Esophagus mucosa (tissue), 1 donor: ENCODE measurements around the gene PCBP2. TPM values are rescaled to one million over a fixed set of nuclear protein-coding genes. Genes with fewer than 3 reads are reported as not detected.
"Not testable (repeated sequence)": the region's sequence is repeated elsewhere in the genome, so short reads cannot be mapped to it uniquely, and the experiment has no call there.

Experiments
- ATAC-seq: fragments of 200-7000 bp; cut with Tn5 transposase; one replicate; pipeline ENCODE4 v1.9.1; 2020
- total RNA-seq: library from RNA; stranded (reverse); gene quantifications from one replicate; pipeline ENCODE4 v1.2.4, GENCODE V29; 2023
- donor health status: DM: yes; HTN: yes; CAD: no.

PCBP2 gene
- total RNA-seq = 493 TPM

DNA sequence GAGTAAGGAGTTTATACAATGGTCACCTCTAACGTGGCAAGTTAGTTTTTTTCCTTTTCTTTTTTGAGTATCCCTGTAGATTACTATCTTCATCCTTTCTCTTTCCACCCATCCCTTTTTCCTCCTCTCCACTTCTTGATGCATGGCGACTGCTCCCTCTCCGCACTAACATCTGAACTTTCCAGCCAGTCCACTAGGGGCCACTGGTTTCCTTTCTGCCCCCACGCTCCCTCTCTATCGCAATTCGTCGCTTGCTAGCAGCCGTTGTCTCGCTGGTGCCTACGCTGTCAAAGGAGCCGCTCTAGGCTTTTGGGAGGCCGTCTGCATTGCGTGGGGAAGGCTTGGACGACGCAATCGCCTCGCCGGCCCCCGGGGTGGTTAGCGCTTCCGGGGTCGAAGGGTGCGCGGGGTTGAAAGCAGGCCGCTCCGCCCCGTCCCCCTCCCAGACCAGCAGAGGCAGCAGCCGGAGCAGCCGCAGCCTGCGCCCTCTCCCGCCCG is at the start of gene PCBP2:
Gene PCBP2, plus strand, starts transcription at position 442 of the 498 bp plus-strand sequence. CDS start 2,699 bp downstream, outside the sequence.
- ATAC-seq = peak; percentile 97

DNA sequence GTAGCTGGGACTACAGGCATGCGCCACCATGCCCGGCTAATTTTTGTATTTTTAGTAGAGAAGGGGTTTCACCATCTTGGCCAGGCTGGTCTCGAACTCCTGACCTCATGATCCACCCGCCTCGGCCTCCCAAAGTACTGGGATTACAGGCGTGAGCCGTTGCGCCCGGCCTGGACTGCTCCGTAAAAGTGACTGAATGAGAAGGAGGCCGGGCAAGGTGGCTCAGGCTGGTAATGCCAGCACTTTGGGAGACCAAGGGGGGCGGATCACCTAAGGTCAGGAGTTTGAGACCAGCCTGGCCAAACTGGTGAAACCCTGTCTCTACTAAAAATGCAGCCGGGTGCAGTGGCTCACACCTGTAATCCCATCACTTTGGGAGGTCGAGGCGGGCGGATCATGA is 49.6 kb upstream of the PCBP2 start:
- ATAC-seq = not testable (repeated sequence)

DNA sequence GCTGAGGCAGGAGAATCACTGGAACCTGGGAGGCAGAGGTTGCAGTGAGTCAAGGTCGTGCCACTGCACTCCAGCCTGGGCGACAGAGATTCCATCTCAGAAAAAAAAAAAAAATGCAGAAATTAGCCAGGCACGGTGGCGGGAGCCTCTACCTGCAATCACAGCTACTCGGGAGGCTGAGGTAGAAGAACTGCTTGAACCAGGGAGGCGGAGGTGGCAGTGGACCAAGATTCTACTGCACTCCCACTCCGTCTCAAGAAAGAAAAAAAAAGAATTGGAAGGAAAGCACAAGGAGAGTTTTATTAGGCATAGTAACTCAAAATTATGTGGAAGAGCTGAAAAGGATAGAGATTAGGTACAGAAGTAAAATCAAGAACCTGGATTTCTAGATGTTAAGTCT is 49.0 kb upstream of the PCBP2 start:
- ATAC-seq = no peak

DNA sequence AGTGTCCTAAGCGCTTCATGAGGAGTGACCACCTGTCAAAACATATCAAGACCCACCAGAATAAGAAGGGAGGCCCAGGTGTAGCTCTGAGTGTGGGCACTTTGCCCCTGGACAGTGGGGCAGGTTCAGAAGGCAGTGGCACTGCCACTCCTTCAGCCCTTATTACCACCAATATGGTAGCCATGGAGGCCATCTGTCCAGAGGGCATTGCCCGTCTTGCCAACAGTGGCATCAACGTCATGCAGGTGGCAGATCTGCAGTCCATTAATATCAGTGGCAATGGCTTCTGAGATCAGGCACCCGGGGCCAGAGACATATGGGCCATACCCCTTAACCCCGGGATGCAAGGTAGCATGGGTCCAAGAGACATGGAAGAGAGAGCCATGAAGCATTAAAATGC is 41.0 kb upstream of the PCBP2 start:
- ATAC-seq = no peak

DNA sequence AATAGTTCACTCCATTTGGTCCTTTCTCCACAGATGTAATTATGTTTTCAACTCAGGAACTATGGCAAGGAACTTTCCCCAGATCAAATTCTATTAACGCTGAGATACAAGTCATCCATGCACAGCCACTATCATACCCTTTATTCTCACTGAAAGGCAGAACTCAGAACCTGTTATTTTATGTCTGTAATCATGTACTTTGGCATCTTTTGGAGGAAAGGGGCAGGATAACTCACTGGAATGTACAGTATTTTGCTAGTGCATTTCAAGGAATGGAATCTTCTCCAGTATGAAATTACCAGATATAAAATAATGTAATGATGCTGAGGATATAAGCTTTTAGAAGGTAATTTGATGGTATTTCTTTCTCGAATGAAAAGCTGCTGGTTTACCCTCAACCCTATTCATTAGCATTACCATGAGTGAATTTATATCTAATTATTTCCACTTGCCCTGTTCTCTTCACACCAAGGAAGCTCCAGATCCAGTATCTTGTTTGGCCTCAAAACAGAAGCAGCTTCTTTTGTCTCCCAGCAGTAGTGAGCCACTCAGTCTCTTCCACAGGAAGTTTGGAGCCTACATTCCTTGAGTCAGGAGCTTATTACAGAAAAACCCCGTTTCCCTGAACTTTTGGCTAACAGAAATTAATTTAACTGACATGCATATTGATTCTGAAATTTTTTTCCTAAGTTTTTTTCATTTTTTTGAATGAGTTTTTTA is 38.3 kb upstream of the PCBP2 start:
- no peak for ATAC-seq

DNA sequence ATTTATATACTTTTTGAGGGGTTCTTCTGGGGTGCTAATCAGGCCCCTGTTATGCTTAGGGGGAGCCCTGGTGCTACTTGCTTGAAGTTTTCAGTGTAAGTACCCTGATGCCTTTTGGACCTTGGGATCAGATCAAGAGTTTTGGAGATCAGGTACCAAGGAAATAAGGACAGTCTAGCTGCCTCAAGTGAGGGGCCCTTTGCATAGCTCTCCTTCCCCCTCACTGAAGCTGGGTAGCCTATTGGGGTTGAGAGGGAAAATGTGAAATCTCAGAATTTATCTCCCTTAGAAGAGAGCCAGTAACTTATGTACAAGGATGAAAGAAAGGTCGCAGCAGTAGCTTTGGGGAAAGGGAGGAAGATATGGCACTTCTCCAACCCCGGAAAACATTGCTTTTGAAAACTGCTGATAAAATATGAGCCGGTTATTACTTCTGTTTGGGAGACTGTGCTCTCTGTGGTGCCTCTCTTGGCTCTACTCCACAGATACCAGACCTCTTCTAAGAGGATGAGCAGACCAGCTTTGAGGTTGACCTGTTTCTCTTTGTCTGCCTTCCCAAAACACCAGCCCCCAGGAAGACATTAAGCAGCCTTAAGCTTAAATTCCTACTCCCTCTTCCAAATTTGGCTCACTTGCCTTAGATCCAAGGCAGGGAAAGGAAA is 37.0 kb upstream of the PCBP2 start:
- peak; percentile 14 for ATAC-seq

DNA sequence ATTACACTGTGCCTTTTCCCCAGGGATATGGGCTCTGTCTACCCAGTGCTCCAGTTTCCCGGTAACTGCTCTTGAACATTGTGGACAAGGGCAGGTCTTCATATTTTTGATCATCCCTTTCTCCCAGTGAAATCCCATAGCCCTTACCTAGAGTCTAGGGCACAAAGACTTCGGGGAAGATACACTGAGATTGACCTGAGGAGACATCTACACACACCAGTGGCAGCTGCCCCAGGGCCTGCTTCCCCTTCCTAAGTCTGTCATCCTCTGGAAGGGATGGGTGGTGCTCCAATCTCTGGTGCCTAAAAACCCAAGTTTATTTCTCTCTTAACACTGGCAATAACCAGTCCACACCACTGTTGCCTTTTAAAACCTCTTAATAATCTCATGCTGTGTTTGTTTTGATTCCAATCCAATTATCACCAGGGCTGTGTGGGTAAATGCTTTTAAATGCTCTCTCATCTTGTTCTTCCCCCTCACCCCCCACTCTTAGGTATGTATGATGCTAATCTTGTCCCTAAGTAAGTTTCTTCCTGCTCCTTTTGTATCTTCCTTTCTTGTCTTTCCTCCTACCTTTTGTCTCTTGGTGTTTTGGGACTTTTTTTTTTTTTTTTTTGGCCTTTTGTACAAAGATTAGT is 36.0 kb upstream of the PCBP2 start:
- peak; percentile 10 for ATAC-seq

DNA sequence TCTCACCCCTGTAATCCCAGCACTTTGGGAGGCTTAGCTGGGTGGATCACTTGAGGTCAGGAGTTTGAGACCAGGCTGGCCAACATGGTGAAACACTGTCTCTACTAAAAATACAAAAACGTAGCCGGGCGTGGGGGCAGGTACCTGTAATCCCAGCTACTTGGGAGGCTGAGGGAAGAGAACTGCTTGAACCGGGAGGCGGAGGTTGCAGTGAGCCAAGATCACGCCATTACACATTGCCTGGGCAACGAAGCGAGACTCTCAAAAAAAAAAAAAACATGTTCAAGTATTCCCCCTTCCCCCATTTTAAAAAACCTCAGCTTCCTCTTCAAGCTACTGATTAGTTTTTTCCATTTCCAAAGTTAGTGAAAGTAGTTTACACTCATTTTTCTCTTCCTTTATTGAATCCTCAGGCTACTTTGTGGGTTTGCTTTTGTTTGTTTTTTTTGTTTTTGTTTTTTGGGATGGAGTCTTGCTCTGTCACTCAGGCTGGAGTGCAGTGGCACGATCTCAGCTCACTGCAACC is 34.5 kb upstream of the PCBP2 start:
- ATAC-seq = not testable (repeated sequence)

DNA sequence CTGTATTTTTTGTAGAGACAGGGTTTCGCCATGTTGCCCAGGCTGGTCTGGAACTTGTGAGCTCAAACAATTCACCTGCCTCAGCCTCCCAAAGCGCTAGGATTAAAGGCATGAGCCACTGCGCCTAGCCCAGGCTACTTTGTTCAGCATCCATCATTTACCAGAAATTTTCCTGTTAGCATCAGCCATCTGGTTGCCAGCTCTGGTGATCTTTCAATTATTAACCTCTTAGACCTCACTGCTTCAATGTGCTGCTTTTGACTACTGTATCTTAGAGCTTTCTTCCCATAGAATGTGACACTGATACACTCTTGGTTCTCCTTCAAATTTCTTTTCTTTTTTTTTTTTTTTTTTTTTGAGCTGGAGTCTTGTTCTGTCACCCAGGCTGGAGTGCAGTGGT is 33.7 kb upstream of the PCBP2 start:
- no peak for ATAC-seq

DNA sequence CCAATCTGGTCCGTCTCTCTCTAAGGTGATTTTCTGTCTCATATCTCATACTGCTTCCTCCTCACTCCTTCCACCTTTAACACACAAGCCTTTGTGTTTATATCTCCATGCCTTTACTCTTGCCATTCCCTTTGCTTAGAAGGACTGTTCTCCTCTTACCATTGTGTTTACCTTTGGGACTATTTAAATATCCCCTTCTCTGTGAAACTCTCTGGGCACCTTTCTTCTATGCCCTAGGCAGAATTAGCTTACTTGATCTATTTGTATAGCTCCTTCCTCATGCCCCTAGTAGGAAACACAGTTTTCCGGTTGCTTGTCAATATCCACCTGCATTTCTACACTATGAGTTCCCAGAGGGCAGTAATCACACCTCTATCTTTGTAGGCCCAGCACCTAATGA is 32.1 kb upstream of the PCBP2 start:
- no peak for ATAC-seq

DNA sequence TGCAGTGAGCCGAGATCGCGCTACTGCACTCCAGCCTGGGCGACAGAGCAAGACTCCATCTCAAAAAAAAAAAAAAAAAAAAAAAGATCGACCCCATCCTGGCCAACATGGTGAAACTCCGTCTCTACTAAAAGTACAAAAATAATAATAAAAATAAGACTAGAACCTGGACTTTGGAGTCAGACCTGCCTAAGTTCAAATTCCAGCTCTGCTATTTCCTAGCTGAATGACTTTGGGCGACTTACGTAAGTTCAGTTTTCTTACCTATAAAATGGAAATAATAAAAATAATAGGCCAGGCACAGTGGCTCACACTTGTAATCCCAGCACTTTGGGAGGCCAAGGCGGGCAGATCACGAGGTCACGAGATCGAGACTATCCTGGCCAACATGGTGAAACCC is 29.7 kb upstream of the PCBP2 start:
- not testable (repeated sequence) for ATAC-seq

DNA sequence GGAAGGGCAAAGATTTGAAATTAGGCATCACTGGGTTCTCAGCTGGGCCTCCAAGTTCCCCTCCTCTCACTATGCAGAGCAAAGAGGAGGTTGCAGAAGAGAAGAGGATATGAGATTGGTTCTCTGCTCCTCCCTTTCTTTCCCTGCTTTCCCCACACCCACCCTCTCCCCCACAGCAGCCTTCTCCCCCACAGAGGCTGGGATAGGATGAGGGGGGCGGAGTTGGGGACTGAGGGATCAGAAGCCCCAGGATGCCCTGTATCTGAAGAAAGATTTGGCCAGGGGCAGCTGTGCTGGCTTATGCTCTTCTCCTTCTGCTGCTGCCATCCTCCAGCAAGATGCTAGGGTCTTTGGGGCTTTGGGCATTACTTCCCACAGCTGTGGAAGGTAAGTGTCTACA is 28.3 kb upstream of the PCBP2 start, which contains the start of gene AMHR2:
Gene AMHR2, plus strand, starts transcription at position 259 of the 400 bp plus-strand sequence. Its CDS starts 80 bp downstream, at position 339.
- ATAC-seq = no peak

DNA sequence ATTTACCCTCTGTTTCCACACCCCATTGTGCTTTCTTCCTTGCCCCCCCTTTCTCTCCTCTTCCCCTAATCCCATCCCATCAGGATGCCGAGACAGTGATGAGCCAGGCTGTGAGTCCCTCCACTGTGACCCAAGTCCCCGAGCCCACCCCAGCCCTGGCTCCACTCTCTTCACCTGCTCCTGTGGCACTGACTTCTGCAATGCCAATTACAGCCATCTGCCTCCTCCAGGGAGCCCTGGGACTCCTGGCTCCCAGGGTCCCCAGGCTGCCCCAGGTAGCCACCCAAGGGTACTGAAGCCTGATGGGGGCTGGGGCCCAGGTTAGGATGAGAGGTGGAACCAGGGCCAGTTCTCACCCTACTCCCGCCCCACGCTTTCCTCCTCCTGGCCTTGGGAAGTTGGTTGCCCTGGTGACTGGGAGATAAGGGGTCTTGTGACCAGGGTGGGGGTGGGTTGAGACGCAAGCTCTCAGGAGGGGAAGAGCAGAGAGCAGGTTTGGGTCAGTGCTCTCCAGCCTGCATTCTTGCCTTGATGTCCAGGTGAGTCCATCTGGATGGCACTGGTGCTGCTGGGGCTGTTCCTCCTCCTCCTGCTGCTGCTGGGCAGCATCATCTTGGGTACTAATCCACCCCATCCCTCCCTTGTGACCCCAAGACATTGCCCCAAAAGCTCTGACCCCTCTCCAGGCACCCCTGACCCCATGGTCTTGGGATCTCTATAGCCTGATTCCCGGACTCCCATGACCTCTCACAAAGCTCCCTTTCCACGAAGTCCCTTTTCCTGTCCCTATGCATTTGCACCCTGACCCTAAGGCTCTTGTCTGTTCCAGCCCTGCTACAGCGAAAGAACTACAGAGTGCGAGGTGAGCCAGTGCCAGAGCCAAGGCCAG is 27.0 kb upstream of the PCBP2 start:
- no peak for ATAC-seq

DNA sequence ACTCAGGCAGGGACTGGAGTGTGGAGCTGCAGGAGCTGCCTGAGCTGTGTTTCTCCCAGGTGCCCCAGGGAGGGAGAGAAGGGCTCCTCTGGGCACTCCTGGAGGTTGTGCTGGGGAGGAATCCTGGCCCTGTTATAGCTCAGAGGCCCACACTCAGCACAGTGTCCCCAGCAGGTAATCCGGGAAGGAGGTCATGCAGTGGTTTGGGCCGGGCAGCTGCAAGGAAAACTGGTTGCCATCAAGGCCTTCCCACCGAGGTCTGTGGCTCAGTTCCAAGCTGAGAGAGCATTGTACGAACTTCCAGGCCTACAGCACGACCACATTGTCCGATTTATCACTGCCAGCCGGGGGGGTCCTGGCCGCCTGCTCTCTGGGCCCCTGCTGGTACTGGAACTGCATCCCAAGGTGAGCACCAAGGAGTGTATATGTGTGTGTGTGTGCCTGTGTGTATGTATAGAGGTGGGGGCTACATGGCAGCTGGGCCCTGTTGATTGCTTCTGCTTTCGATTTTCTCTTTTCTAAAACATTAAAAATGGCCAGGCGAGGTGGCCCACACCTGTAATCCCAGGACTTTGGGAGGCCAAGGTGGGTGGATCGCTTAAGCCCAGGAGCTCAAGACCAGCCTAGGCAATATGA is 26.3 kb upstream of the PCBP2 start:
- no peak for ATAC-seq

DNA sequence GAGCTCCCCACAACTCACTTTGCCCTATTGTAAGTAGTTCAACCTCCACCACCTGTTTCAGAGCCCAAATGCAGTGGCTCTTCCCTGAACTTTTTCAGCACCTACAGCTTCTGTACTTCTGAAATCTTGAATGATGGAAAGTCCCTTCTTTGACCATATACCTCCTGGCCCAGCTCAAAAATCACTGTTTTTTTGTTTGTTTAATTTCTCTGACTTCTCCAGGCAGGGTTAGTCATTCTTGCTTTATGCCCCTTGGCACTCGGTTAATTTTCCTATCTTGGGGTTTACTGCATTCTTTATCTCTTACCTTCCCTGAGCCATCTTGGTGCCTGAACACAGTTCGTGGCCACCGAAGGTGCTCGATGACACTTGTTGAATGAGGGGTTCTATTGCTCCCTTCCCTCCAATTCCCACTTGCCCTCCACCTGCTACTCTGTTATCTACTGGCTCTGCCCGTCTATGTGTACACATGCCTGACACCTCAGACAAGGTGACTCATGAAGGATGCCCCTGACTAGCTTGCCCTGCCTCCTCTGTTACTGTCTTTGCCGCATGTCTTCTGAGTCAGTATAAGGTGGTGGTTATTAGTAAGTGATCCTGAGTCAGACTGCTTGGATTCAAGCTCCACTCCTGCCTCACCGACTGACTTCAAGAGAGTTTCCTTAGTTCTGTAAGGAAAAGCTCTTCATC is 23.9 kb upstream of the PCBP2 start:
- peak; percentile 98 for ATAC-seq

DNA sequence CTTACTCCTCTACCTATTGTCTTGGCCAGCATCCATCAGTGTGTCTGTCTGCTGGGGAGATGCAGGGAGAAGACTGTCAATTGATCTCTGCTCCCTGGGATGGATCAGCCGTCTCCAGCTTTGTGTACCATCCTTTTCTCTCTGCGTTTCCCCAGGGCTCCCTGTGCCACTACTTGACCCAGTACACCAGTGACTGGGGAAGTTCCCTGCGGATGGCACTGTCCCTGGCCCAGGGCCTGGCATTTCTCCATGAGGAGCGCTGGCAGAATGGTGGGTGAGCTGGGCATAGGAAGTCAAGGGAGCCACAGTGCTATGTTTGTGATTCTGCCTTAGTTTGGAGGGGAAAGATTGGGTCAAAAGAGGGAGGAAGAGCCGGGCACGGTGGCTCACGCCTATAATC is 23.2 kb upstream of the PCBP2 start:
- no peak for ATAC-seq

DNA sequence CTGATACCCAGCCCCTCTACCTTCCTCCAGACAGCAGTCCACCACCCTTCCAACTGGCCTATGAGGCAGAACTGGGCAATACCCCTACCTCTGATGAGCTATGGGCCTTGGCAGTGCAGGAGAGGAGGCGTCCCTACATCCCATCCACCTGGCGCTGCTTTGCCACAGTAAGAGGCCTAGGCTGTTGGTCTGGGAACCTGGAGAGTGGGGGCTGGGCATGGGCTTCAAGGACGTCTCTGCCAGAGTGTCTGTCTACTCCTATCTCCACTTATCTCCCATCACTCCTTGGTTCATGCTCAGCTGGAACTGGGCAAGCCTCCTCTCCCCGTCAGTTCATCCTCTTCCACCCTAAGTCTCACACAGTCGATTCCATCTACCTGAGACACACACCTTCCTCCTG is 21.8 kb upstream of the PCBP2 start:
- ATAC-seq = no peak

DNA sequence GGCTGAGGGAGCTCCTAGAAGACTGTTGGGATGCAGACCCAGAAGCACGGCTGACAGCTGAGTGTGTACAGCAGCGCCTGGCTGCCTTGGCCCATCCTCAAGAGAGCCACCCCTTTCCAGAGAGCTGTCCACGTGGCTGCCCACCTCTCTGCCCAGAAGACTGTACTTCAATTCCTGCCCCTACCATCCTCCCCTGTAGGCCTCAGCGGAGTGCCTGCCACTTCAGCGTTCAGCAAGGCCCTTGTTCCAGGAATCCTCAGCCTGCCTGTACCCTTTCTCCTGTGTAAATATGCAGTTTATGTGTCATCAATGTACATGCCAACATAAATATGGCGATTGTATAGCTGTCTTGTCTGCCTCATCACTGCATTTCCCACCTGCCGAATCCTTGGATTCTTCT is 20.7 kb upstream of the PCBP2 start:
- ATAC-seq = no peak

DNA sequence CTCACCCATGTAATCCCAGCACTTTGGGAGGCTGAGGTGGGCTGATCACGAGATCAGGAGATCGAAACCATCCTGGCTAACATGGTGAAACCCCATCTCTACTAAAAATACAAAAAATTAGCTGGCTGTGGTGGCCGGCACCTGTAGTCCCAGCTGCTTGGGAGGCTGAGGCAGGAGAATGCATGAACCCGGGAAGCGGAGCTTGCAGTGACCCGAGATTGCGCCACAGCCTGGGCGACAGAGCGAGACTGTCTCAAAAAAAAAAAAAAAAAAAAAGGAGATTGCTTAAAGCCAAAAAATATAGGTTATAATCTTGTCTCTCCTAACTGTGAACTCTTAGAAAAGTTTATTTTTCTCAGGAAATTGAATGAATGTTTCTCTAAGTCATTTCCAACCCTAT is 16.6 kb upstream of the PCBP2 start:
- ATAC-seq = not testable (repeated sequence)

DNA sequence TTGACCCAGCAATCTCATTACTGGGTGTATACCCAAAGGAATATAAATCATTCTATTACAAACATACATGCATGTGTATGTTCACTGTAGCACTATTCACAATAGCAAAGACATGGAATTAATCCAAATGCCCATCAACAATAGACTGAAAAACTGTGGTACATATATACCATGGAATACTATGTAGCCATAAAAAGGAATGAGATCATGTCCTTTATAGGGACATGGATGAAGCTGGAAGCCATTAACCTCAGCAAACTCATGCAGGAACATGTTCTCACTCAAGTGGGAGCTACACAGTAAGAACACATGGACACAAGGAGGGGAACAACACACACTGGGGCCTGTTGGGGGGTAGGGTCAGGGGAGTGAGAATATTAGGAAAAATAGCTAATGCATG is 12.3 kb upstream of the PCBP2 start:
- not testable (repeated sequence) for ATAC-seq
